ENCODE data around the gene APOL3.
"Not testable (repeated sequence)": the region's sequence is repeated elsewhere in the genome, so short reads cannot be mapped to it uniquely, and the experiment has no call there.

APOL3 gene

DNA sequence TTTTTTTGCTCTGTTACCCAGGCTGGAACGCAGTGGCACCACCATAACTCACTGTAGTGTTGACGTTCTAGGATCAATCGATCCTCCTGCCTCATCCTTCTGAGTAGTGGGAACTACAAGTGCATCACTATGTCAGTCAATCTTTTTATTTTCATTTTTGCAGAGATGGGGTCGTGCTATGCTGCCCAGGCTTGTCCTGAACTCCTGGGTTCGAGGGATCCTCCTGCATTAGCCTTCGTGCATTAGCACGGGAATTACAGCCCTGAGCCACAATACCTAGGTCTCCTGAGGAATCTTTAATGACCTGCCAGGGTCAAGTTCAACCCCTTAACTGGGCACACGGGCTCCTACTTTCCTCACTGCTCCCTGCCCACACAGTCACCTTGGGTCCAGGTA lies 4.4 kb downstream of the APOL3 start:
- no peak for DNase-seq

DNA sequence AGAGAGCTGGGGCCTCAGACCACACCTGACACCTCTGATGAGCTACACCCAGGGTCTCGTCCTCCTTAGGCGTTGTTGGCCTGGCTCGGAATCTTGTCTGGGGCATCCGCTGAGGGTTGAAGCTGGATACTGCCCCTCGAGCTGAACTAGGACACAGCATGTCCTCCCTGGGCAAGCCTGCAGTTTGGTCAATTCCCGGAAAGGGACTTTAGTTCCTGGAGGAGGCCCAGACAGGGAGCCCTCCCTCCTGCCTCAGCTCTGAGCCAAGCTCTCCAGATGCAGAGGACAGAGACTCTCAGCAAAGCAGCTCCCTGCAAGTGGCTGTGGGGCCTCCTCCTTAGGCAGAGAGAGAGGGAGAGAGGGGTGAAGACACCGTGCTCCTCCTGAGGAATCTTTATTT lies 4.9 kb downstream of the APOL3 start:
- DNase-seq, result no peak

DNA sequence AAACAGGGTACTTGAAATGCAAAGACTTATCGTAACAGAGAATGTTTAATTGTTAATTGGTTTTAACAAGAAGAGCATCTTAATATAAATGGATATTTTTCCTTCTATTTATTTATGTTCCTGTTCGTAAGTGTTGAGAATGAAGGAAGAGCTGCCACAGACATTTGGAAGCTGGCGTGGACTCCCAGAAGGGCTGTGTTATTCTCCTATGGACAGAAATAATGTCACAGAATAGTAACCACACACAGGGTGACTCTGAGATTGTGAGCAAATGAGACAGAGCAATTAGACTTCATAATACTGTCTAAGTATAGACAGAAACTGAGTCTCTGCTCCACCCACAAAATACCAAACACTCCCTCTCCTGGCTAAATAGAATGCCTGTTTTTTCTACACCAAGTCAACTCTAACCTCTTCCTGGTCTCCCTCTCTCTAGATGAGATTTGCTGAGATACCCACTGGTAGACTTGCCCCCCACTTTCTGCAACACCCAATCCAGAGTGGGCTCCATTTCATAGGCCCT lies 6.1 kb downstream of the APOL3 start:
- DNase-seq, result no peak

DNA sequence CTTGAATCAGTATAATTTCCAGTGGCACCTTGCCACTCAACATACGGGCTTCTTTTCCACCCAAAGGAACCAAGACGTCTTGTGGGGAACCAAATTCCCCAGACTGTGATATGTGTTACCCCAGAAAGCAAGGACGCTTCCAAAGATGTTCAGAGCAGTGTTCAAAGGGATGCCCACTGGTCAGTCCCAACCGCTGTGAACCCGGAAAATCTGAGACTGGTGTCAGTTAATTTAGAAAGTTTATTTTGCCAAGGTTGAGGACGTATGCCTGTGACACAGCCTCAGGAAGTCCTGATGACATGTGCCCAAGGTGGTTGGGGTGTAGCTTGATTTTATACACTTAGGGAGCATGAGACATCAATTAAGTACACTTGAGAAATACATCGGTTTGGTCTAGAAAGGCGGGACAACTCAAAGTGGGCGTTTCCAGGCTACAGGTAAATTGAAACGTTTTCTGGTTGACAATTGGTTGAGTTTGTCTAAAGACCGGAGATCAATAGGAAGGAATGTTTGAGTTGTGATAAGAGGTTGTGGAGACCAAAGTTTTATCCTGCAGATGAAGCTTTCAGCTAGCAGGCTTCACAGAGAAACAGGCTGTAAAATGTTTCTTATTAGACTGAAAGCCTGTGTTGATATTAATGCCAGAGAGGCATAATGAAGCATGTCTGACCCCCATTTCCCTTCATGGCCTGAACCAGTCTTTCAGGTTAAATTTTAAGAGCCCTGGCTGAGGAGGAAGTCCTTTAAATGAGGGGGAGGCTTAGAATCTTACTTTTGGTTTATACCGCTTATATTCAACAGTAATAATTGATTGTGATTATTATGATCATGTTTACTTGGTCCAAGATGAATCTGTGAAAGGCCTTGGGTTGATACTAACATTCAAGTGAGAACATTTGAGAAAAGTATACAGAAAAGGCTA lies 6.8 kb downstream of the APOL3 start:
- DNase-seq, result no peak

DNA sequence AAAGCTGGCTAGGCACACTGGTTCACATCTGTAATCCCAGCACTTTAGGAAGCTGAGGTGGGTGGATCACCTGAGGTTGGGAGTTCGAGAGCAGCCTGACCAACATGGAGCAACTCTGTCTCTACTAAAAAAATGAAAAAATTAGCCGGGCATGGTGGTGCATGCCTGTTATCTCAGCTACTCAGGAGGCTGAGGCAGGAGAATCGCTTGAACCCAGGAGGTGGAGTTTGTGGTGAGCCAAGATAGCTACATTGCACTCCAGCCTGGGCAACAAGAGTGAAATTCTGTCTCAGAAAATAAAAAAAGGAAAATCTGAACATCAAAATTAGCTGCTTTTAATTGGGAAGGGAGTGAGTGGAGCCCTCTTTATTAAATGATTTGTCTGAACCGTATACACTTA lies 7.7 kb downstream of the APOL3 start:
- not testable (repeated sequence) for DNase-seq

DNA sequence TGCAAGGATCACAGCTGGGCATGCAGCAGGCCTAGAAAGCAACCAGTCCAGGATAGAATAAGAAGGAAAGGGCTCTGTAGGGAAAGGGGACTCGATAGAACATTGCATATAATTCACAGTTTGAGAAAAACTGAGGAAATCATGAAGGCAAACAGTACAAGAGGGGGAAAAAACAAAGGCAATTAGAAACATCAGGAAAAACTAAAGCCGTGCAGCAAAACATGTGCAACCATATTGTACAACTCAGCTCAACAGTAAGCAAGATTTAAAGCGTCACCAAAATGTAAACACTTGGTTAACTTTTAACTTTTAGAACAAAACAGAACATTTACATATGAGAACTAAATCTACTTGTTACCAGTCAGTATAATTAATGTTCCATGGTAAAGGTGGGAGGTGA lies 8.5 kb downstream of the APOL3 start:
- DNase-seq, result no peak

DNA sequence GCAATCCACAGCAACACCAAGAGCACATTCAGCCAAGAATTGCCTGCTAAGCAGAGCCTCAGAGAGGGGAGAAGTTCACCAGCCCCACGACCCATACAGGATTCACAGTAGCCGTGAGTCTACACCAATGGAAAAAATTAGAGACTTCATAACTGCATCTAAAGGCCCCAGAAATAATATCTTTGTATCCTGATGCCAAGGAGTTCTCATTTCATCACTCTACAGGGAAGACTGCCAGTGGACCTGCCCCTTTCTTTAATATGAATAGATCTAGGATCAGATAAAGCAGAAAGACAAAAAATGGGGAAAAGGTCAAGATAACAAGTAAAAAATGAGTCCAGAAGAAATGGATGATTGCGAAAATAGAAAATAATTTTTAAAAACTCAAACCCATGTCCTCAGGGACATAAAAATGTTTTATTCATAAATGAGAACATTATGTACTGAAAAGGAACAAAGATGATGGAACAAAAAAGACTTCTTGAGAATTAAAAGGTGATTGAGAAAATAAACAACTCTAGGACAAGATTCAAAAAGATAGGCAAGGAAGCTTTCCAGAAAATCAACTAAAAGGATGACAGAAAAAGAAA lies 9.5 kb downstream of the APOL3 start:
- no peak for DNase-seq

DNA sequence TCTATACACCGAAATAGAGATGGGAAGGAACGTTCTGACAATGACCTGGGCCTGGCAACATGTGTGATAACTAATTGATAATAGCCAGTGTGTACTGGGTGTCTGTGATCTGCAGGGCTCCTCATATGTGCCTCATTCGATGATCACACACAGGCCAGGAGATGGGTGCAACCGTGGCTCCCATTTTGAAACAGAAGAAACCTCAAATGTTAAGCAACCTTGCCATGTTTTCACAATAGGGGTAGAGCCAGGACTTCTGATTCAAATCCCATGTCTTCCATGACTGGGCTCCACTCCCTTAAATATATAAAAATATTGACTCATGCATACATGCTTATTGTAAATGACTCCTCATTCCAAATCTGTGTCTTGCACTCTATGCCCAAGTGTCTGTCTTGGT lies 11.1 kb downstream of the APOL3 start:
- no peak for DNase-seq

DNA sequence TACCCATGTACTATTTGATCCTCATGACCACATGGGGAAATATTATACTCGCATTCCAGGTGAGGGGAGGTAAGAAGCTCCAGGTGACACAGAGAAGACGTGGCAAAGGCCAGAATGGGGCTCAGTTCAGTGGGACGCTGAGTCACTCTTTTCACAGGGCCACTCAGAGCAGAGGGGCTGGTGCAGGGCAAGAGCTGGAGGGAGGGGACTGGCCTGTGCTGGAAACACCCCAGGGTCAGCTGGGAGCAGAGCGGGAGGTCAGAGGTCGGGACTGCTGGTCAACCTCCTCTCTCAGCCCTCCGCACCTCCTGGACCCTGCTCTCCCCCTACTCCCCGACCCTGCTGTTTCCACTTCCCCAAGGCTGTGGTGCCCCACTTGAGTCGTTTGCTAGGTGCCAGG lies 12.1 kb downstream of the APOL3 start:
- no peak for DNase-seq

DNA sequence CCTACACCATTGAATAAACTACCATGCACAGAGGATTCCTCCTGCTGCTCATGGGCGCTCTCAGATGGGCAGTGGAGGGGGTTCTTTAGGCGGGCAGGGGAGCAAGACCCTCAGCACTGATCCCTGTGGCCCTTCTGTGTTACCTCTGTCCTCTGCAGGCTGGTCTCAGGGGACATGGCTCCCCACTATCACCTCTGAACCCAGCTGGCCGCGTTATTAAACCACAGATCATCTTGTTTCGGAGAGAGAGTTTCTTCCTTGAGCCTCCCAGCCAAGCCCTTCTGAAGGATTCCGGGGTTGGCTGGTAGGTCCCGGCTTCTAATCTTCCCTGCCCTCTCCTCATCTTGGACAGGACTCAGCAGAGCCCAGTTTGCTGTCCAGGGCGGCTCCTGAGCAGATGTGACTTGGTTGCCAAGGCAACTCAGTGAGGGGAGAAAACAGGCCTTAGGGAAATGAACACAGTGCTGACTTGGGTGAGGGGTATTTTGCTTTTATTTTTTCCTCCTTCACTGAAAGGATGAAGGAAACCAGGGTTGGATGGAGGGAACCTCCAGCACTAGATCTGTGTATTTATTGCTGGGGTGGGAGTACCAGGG lies 13.3 kb downstream of the APOL3 start:
- DNase-seq, result no peak

DNA sequence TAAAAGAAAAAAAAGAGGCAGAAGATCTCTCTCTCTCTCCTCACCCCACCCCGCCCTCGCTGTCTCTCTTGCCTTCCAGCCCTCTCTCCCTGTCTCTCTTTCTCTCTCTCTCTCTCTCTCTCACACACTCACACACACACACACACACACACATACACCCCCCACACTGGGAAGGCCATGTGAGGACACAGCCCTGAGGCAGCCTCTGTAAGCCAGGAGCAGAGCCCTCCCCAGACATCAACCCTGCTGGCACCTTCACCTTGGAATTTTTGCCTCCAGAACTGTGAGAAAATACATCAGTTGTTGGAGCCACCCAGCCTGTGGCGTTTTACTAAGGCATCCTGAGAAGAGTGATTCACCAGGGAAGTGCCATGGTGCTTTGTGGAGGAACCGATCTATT lies 14.7 kb downstream of the APOL3 start:
- DNase-seq, result no peak

DNA sequence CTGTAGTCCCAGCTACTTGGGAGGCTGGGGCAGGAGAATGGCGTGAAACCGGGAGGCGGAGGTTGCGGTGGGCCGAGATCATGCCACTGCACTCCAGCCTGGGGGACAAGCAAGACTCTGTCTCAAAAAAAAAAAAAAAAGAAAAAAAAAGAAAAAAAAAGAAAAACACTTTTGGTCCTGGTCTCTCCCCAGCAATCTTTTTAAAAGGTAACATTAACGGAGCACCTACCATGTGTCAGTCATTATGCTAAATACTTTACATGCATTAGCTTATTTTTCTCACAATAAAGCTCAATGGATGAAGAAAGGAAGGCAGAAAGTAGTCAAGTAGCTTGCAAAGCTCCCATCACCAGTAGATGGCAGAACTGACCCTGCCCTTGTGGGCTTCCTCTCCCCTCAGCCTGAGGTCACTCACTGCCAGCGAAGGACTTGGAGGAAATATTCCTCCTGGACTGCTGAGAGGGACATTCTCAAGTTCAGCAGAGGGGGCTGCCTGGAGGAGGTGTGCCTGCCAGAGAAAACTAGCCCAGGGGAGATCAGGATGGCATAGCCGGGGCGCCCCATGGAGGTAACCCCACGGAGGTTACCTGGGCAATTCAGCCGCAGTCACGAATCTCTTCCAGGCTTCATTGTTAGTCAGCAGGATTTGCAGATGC lies 15.5 kb downstream of the APOL3 start:
- no peak for DNase-seq

DNA sequence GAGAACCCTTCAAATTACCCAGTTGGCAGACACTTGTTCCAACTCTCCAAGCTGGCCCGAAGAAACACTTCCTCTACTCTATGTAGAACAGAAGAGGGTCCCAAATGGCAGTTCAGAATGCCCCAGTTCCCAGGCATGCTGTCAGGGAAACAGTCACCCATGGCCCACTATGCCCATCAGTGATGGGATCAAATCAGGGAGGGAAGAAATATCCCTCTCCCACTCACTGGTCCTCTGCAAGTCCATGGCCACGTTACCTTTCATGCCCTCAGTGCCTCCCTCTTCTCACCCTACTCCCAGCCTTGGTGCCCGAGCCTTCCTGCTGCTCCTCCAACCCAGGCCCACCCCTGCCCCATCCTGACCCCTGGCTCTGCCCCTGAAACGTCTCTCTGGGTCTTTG lies 16.6 kb downstream of the APOL3 start:
- no peak for DNase-seq

DNA sequence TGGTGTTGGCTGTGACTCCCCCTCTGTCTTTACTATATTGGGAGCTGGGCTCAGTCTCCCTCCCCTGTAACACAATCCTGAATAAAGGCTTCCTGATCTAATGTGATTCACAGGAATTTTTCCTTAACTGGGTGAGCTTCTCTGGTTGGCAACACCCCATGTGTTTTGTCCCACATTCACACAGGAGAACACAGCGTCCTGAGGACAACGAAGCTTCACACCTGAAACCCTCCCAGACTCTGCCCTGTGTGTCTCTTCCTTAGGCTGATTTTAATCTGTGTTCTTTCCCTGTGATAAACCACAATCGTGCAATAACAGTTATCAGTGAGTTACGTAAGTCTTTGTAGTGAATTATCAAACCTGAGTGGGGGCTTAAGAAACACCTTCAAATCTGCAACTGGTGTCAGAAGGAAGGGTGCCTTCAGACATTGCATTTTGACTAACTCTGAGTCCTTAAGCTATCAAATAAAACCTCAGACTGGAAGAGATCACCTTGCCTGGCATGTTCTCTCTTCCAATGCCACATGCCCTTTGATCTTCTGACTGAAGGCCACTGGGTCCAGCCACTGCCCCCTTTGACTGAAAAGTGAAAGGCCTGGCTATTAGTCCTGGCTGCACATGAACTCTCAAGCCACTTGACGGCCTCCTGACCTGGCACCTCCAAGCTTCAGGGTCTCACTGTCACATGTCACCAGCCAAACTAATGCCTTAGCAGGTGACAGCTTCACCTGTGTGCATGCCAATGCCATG lies 17.3 kb downstream of the APOL3 start:
- no peak for DNase-seq

DNA sequence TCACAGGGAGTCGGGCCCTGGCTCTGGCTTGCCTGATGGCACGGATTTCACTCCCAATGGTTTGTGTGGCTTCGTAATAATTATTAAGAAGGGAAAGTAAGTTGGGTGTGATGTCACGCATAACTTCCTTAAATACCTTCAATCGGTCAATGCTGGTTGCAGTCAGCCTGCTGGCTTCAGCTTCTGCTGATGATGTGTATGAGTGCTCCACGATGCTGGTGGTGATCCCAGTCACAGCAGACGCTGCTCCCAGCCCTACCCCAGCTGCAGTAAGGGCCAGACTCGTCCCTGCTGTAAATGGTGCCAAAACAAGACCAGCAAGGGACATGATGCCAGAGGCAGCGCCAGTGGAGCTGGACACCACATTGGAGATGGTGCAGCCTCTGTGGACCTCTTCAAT lies 19.1 kb downstream of the APOL3 start:
- DNase-seq, result no peak

DNA sequence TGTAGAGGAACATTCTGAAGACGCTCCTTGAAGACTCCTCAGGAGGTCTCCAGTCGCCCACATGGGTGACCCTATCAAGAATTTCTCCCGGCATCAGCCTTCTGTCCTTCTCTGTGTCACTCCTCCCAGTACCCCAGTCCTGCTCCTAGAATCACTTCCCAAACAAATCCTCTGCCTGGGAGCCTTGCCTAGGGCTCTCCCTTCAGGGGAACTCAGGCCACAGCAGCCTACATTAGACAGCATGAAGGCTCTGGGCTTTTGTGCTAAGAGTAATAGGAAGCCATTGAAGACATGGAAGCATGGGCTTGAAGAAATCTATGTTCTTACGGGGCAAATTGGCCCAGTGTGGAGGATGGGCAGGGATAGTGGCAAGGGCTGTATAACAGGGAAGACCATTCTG lies 21.8 kb downstream of the APOL3 start:
- not testable (repeated sequence) for DNase-seq

DNA sequence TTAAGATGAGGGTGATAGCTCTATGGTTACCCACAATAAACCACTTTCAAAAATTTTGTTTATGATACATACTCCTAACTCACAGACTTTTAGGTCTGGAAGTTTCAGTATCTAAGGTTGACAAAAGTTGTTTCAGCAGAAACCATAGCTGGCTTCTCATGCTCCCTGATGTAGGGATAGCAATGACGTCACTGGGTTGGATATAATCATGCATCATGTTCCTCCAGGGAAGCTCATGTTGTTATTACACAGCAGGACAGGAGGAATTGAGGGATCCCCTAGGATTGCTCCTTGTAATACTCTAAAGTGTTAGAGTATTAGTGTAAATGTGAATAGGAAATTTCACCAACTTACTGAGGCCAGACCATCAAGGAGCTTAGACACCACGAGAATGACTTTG lies 23.6 kb downstream of the APOL3 start:
- DNase-seq, result no peak

DNA sequence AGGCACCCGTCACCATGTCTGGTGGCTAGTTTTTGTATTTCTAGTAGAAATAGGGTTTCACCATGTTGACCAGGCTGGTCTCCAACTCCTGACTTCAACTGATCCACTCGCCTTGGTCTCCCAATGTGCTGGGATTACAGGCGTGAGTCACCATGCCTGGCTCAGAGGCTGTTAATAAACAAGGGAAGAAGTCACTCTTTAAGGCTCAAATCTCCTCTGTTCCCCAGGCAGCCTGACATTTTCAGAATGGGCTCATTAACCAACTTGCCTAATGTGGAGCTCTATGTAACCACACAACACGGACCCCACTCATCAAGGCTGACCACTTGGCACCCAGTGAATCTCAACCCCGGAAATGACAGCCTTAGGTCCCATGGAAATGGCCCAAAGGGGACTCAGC lies 24.1 kb downstream of the APOL3 start:
- DNase-seq, result no peak

DNA sequence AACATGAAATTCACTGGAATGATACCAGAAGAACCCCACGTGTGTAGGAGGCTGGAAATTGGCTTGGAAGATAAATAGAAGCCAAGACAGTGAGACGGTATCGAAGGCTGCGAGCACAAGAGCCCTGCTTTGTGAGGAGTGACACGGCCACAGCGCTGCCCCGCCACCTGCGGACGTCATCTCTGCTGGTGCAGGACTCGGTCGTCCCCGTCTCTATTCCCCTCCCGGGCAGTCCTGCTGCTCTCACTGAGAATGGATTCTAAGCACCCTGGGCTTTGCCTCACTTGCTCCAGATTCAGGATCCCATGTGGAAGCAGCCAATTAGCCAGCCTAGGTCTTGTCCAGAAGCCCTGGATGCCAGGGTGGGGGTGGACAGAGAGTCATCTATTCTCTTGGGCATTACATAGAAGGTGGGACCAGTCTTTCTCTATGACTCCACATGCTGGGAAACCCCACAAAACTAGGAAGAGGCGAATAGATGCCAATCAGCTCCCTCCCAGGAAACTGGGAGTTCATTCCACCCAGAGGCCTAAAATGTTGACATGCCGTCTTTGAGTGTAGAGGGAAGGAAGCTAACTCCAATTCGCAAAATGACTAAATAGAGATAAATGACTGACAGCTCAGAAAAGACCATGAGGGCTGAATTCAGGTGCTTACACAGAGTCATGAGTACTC lies 25.1 kb downstream of the APOL3 start:
- no peak for DNase-seq

DNA sequence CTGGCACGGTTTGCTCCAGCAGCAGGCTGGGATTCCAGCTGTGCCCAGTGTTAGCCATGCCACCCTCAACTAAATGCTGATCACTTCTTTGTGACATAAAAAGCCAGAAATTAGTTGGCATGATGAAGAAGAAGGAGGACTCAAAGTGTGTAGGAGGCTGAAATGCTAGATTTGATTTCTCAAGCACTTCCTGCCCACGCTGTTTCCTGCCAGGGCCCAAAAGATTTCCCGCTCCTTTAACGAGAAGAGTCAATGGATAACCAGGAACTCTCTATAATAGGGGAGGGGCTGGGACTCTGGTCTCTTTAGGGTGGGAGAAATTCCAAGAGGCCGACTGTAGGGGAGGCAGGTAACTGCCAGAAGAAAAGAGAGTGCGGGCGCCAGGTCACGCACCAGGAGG lies 26.4 kb downstream of the APOL3 start:
- DNase-seq, result no peak

DNA sequence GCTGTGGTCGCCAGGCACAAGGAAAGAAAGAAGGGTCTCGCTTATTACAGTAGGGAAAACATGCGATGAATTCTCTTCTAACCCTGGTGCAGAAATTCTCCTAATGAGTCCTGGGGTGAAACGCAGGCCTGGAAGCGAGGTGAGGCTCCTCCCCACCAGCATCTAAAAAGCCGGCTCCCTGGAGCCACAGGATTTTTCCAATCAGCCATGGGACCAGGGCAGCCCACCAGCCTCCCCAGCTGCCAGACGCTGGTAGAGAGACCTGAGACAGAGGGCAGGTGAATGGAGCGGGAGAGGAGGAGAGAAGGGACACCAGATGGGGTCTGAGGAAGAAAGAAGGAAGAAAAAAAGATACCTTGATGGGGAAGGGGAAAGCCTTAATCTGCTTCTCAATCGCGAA lies 28.6 kb downstream of the APOL3 start:
- no peak for DNase-seq

All from NCI-H2029 treated with DMSO at 0.1 percent for 48 hours (cell line).